ENCODE measurements around the gene CNIH2.
"Not testable (repeated sequence)": the region's sequence is repeated elsewhere in the genome, so short reads cannot be mapped to it uniquely, and the experiment has no call there.

CNIH2 gene

GRCh38 chr11:66277471-66278362 lies at the start of gene CNIH2:
CNIH2 (plus strand) TSS chr11:66278175; CDS start chr11:66278457, 282 bp downstream.
- peak; percentile 73 for DNase-seq

GRCh38 chr11:66228521-66228920 lies 49.5 kb upstream of the CNIH2 start:
- DNase-seq, result no peak

GRCh38 chr11:66230156-66230555 lies 47.8 kb upstream of the CNIH2 start:
- no peak for DNase-seq

GRCh38 chr11:66230978-66231377 lies 47.0 kb upstream of the CNIH2 start:
- DNase-seq, result no peak

- DNase-seq, result no peak
Measured at GRCh38 chr11:66231561-66231960, 46.4 kb upstream of the CNIH2 start.

GRCh38 chr11:66232769-66233168 lies 45.2 kb upstream of the CNIH2 start:
- no peak for DNase-seq

- DNase-seq, result no peak
Measured at GRCh38 chr11:66233301-66233700, 44.7 kb upstream of the CNIH2 start.

- no peak for DNase-seq
Measured at GRCh38 chr11:66235141-66235540, 42.8 kb upstream of the CNIH2 start.

GRCh38 chr11:66237867-66238266 lies 40.1 kb upstream of the CNIH2 start:
- DNase-seq, result no peak

- DNase-seq, result no peak
Measured at GRCh38 chr11:66238786-66239413, 39.1 kb upstream of the CNIH2 start.

- no peak for DNase-seq
Measured at GRCh38 chr11:66239511-66239910, 38.5 kb upstream of the CNIH2 start.

- DNase-seq, result no peak
Measured at GRCh38 chr11:66239998-66240780, 37.8 kb upstream of the CNIH2 start.

- DNase-seq, result no peak
Measured at GRCh38 chr11:66240781-66241136, 37.2 kb upstream of the CNIH2 start.

- DNase-seq, result no peak
Measured at GRCh38 chr11:66242095-66242765, 35.7 kb upstream of the CNIH2 start.

GRCh38 chr11:66243782-66244535 lies 34.0 kb upstream of the CNIH2 start:
- no peak for DNase-seq

- no peak for DNase-seq
Measured at GRCh38 chr11:66247295-66247694, 30.7 kb upstream of the CNIH2 start.

- no peak for DNase-seq
Measured at GRCh38 chr11:66247801-66248200, 30.2 kb upstream of the CNIH2 start.

- DNase-seq, result no peak
Measured at GRCh38 chr11:66248903-66249302, 29.1 kb upstream of the CNIH2 start.

GRCh38 chr11:66251809-66252208 lies 26.2 kb upstream of the CNIH2 start:
- no peak for DNase-seq

GRCh38 chr11:66253081-66253480 lies 24.9 kb upstream of the CNIH2 start:
- not testable (repeated sequence) for DNase-seq

- no peak for DNase-seq
Measured at GRCh38 chr11:66258473-66258893, 19.5 kb upstream of the CNIH2 start.

- DNase-seq, result no peak
Measured at GRCh38 chr11:66259225-66259624, 18.8 kb upstream of the CNIH2 start.

All from CD4-positive, alpha-beta T cell treated with Interleukin-17A for 4 hours (primary cell).